Left lung (tissue), 10 donors: ENCODE results near the gene TACC2. TPM values are rescaled to one million over a fixed set of nuclear protein-coding genes. Genes with fewer than 3 reads are reported as not detected.

Source experiments
- ATAC-seq: fragments of 200-7000 bp; cut with Tn5 transposase; one replicate; pipeline ENCODE4 v1.9.1; 2020; ENCODE audit warnings: moderate library complexity
- DNase-seq, 4 donors: peaks; one replicate each; pipeline ENCODE4 v3.0.0-alpha.2; 2013 to 2020
- H3K27ac ChIP-seq, 2 donors: fragments of 200-600 bp; sonication (generic) in 1 of 2; one replicate each; pipeline versions ENCODE4 v1.5.0 to v1.8.0; 2020 to 2021
- H3K27me3 ChIP-seq, 2 donors: fragments of 200-600 bp; sonication (generic) in 1 of 2; one replicate each; pipeline versions ENCODE4 v1.5.0 to v1.8.0; 2020 to 2021
- H3K36me3 ChIP-seq, 2 donors: fragments of 200-600 bp; sonication (generic) in 1 of 2; one replicate each; pipeline versions ENCODE4 v1.5.0 to v1.8.0; 2020 to 2021
- H3K4me1 ChIP-seq, 2 donors: fragments of 200-600 bp; one replicate each; pipeline ENCODE4 v1.8.0; 2021
- H3K4me3 ChIP-seq, 2 donors: fragments of 200-600 bp; sonication (generic) in 1 of 2; one replicate each; pipeline versions ENCODE4 v1.5.0 to v1.8.0; 2020 to 2021; ENCODE audit warnings: mild to moderate bottlenecking in 1 of 2
- H3K9me3 ChIP-seq, 2 donors: fragments of 200-600 bp; sonication (generic) in 1 of 2; one replicate each; pipeline versions ENCODE4 v1.5.0 to v1.8.0; 2020 to 2021
- CTCF ChIP-seq, 2 donors: fragments of 200-600 bp; sonication (generic) in 1 of 2; IDR thresholded peaks; one replicate each; pipeline versions ENCODE4 v1.5.0 to v1.8.0; 2021; ENCODE audit warnings: antibody characterized with exemption in 2 of 2
- intact Hi-C, 2 donors: fragments of 100-400 bp; cut with DNase I; formaldehyde crosslinking; loops; one replicate each; pipeline versions ENCODE4 v1.11.2 to v1.14.2; 2022
- polyA plus RNA-seq, 6 donors: library from polyadenylated mRNA; unstranded; fragments of 120-200 nt; gene quantifications; one replicate each; pipeline ENCODE4 v1.2.1, GENCODE V29; 2013; ENCODE audit not compliant: insufficient read length in 6 of 6
- total RNA-seq, 2 donors: library from RNA; stranded (reverse); fragmentation: NEBNext Ultra II Directional; extraction: Animal tissue kit (Norgen Biotek cat#: 25700); gene quantifications; one replicate each; pipeline ENCODE4 v1.2.1, GENCODE V29; 2021
- donor health status: DM: no; HTN: yes; CAD: no.
- donor health status: DM: no; HTN: no; CAD: no.

The TACC2 gene
- total and polyA plus RNA-seq, 8 donors: 21.0 to 193 (median 23.9) TPM

GRCh38 chr10:122164023-122164601, 175.1 kb downstream of the TACC2 start:
- peaks cover 0 to 23% of the 10 kb centered on the region in 2 donors for H3K4me1 ChIP-seq
- ATAC-seq: no peak
- no peak overlapping the region for H3K4me3 ChIP-seq
- no peak overlapping the region for H3K27ac ChIP-seq
- H3K9me3 ChIP-seq: no peaks in the 10 kb centered on the region
- intact Hi-C loops: no loop called here
- TF ChIP-seq CTCF (IDR thresholded peaks at IDR 0.05): no peak
- peak in 1 of 4 donors; percentile 68 for DNase-seq
- peaks cover 0 to 5% of the 10 kb centered on the region in 2 donors for H3K36me3 ChIP-seq
- peaks cover 3 to 52% of the 10 kb centered on the region in 2 donors for H3K27me3 ChIP-seq

GRCh38 chr10:122164815-122165483, 176.0 kb downstream of the TACC2 start:
- Histone ChIP-seq H3K27me3 (peaks cover 3 to 52% of the 10 kb centered on the region in 2 donors), H3K4me3 (no peak overlapping the region), H3K4me1 (peaks cover 0 to 23% of the 10 kb centered on the region in 2 donors), H3K9me3 (no peaks in the 10 kb centered on the region), H3K27ac (no peak overlapping the region), H3K36me3 (no peaks in the 10 kb centered on the region)
- TF ChIP-seq CTCF (IDR thresholded peaks at IDR 0.05): no peak
- intact Hi-C loops: no loop called here
- ATAC-seq (peak; percentile 74), DNase-seq (peak in 2 of 4 donors; percentile 20 to 48)

GRCh38 chr10:122165484-122166276, 176.7 kb downstream of the TACC2 start:
- ATAC-seq (no peak), DNase-seq (peak in 1 of 4 donors; percentile 33)
- Histone ChIP-seq H3K27ac (no peak overlapping the region), H3K27me3 (peaks cover 3 to 52% of the 10 kb centered on the region in 2 donors), H3K9me3 (no peaks in the 10 kb centered on the region), H3K36me3 (no peaks in the 10 kb centered on the region), H3K4me3 (no peak overlapping the region), H3K4me1 (peaks cover 0 to 23% of the 10 kb centered on the region in 2 donors)
- no peak for TF ChIP-seq CTCF (IDR thresholded peaks at IDR 0.05)
- intact Hi-C loops: no loop called here

GRCh38 chr10:122168101-122168500, 179.1 kb downstream of the TACC2 start:
- no peak for TF ChIP-seq CTCF (IDR thresholded peaks at IDR 0.05)
- Histone ChIP-seq H3K36me3 (no peaks in the 10 kb centered on the region), H3K4me3 (no peak overlapping the region), H3K9me3 (no peaks in the 10 kb centered on the region), H3K27ac (no peak overlapping the region), H3K27me3 (peaks cover 3 to 35% of the 10 kb centered on the region in 2 donors), H3K4me1 (peaks cover 3 to 32% of the 10 kb centered on the region in 2 donors)
- no peak for DNase-seq
- intact Hi-C loops: no loop called here
- ATAC-seq: no peak
